ENCODE data around the gene KCNK6. TPM values are rescaled to one million over a fixed set of nuclear protein-coding genes. Genes with fewer than 3 reads are reported as not detected.
A peak's percentile ranks its signal among the peaks of the same experiment; 100 is the strongest.

KCNK6 gene
- total RNA-seq, 1 donor from 2014 or later: 2.8 TPM

- DNase-seq: no peak
Observed at GRCh38 chr19:38298821-38299680, 20.6 kb upstream of the KCNK6 start.

DNA sequence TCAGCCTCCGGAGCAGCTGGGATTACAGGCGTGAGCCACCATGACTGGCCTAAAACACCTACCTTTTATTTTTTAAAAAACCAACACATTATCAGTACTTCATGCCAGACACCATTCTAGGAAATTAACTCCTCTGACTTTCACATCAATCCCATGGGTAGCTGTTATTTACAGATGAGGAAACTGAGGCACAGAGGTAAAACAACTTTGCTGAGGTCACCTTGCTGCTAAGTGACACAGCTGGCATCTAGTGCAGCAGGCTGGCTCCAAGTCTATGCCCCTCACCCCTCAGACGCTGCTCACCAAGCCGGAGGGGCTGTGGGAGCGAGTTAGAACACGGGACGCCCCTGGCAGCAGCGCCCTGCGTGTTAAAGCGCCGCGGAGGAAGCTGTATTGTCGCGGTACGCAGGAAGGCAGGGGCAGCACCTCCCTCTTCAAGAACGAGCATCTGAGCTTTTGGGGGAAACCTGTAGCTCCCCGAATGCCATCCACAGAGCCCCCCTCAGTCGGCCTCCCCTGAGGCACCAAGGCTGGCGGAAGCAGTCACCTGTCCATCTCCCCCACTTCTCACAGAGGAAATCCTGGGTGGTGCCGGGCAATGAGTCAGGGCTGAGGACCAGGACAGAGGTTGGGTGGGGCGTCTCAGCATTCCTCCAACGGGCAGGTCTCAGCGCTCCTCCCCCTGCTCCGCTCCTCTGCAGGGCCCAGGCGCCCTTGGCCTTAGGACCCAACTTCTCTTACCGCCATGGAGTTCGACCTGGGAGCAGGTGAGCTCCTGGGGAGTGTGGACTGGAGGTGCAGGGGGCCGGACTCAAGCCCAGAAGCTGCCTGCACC lies 15.9 kb upstream of the KCNK6 start, which contains the start of gene C19orf33:
Gene C19orf33 (plus strand): TSS at position 735 of the 835 bp plus-strand sequence. CDS start 11 bp downstream, at position 746.
- no peak for DNase-seq

GRCh38 chr19:38304352-38304865 lies 15.2 kb upstream of the KCNK6 start:
- DNase-seq: no peak

DNA sequence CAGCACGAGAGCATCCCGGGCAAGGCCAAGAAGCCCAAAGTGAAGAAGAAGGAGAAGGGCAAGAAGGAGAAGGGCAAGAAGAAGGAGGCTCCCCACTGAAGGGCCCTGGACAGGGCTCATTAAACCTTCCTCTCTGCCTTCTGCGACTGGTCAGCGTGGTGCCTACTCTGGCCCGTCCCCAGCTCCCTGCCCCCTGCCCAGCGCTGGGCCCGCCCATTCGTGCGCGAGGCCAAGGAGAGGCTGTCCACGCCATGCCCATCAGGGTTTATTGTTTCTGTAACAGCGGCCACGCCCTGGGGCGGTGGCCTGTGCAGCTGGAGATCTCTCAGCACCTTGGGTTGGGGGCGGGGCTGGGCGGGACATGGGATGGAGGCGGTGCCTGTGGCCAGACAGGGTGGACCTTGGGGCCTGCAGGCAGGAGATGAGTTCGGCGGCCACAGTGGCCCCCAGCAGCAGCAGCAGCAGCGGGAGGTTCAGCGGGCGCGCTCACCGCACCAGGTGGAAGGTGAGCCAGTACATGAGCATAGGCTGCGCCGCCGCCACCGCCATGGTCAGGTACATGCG lies 14.7 kb upstream of the KCNK6 start:
- DNase-seq: peak; percentile 77

DNA sequence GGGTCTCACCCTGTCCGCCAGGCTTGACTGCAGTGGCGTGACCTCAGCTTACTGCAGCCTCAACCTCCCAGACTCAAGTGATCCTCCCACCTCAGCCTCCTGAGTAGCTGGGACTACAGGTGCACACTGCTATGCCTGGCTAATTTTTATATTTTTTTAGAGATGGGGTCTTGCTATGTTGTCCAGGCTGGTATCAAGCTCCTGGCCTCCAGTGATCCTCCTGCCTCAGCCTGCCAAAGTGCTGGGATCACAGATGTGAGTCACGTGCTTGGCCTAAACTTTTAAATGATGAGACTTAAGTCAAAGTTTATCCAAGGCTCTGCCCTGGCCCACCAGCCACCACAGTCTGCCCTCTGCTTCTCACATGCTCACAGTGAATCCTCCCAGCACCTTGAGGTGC lies 13.4 kb upstream of the KCNK6 start:
- no peak for DNase-seq

GRCh38 chr19:38307076-38307475 lies 12.6 kb upstream of the KCNK6 start:
- no peak for DNase-seq

DNA sequence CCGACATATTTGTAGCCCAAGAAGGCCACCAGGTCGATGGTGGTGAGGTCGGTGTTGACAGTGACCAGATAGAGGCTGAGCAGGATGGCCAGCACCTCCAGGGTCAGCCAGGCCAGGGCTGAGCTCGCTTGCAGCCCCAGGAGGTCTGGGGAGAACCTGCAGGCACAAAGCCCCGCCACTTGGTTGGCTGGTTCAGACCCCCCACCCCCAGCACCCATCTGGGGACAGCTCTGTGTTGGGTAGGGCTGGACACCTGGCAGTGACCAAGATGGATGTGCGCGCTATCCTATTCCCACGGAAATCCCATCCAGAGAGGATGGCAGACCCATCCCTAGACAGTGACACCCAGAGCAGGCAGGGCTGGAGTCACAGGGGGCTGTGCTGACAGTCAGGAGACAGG lies 12.0 kb upstream of the KCNK6 start:
- DNase-seq: no peak

GRCh38 chr19:38308006-38308766 lies 11.5 kb upstream of the KCNK6 start:
- DNase-seq: no peak

DNA sequence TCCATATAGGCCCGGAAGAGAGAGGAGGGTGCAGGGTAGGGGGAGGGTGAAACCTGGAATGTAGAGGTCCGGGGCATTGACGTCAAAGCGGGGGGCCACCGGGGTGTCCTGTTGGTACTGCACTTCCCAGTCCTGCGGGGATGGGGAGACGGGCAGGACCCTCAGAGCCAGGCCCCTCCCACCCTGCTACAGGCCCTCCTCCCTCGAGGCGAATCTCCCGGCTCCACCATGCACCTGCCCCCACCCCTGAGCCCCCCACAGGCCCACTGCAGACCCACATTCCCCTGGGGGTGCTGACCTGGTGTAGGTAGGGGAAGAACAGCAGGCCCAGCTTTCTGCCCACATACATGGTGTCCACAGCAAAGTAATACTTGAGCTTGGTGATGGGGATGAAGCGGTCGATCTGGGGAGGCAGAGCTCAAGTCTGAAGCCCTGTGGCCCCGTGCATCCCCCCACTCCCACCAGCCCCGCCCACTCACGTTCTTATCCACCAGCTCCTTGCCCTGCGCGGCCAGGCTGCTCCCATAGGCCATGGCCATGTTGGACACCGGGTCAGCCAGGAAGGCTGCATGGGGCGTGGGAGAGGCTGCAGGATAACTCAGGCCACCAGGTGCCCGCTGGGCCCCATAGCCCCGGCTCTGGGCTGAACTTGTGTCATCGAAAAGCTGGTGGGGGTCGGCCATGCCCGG lies 10.6 kb upstream of the KCNK6 start:
- DNase-seq: no peak

DNA sequence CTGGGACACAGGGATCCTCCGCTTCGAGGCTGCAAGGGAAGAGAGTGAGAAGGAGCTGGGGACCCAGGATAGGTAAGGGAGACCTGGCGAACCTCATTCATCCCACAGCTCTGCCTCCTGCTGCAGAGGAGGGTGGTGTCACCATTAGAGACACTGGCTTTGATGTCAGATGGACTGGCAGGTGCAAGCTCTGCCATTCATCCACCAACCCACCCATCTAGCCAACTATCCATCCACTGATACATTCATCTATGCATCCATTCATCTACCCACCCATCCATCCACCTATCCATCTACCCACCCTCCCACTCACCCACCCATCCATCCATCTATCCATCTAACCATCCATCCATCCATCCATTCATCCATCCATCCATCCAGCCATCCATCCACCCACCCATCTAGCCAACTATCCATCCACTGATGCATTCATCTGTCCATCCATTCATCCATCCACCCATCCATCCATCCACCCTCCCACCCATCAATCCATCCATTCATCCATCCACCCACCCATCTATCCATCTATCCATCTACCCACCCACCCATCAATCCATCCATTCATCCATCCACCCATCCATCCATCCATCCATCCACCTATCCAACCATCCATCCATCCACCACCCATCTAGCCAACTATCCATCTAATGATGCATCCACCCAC lies 9.9 kb upstream of the KCNK6 start:
- no peak for DNase-seq

GRCh38 chr19:38310279-38310670 lies 9.4 kb upstream of the KCNK6 start:
- DNase-seq: no peak

DNA sequence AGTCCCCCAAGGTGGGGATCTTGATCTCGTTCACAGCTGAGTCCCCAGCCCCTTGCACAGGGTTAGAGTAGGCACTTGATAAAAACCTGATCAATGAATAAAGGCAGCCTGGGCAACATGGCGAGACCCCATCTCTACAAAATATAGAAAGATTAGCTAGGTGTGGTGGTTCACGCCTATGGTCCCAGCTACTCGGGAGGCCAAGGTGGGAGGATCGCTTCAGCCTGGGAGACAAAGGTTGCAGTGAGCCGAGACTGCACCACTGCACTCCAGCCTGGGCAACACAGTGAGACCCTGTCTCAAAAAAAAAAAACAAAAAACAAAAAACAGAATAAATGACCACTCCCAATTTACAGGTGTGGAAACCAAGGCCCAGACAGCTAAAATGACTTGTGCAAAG lies 8.7 kb upstream of the KCNK6 start:
- no peak for DNase-seq

DNA sequence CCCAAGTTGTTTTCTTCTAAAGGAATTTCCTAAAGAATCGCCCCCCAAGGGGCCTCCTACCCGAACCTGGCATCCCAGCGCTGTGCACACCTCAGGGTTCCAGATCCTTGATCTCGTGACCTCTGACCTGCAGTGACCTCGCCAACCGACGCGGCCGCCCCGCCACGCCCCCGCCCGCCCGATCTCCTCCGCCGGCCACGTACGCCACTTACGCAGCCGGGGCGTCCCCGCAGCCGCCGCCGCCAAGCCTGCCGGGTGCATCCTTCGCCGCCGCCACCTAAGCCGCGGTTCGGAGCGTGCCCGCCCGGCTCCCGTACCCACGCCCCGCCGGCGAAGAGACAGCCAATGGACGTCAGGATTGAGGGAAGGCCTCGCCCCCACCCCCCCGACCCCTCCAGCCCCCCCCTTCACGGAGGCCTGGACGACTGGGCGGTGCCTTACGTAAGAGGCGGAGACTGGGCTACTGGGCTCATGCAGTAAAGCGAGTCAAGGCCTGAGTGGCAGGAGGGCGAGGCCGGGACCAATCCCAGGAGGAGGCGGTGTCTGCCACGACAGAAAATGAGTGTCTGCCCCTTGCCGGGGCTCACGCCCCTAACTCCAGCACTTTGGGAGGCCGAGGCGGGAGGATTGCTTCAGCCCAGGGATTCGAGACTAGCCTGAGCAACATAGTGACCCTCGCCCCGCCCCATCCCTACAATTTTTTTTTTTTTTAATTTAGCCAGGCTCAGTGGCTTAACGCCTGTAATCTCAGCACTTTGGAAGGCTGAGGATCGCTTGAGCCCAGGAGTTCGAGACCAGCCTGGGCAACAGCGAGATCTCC lies 3.8 kb upstream of the KCNK6 start, which contains the start of gene YIF1B:
Gene YIF1B (minus strand): TSS at position 291 of the 820 bp plus-strand sequence. CDS start 30 bp downstream, at position 261.
- peak; percentile 98 for DNase-seq

GRCh38 chr19:38316477-38317067 lies 3.1 kb upstream of the KCNK6 start:
- DNase-seq: no peak

DNA sequence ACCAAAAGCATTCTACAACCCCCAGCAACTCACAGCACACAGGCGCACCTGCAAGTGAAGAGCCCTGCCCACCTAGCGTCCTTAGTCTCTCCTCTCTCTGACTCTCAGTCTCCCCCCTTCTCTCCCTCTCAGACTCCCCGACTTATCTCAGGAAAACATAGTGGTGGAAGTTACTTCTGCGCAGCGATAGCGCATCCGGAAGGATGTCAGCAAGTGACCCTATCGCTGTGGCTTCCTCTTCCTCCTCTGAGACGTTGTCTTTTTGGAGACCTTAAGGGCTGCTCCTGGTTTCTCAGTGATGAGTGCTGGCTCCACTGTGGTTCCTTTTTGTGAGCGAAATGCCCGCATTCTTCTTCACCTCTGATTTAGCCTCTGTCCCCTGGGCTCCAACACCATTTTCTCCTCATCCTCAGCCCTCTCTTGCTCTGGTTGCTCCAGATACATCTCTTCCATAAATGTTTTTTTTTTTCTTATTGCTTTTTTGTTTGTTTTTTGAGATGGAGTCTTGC lies 2.5 kb upstream of the KCNK6 start:
- DNase-seq: no peak

DNA sequence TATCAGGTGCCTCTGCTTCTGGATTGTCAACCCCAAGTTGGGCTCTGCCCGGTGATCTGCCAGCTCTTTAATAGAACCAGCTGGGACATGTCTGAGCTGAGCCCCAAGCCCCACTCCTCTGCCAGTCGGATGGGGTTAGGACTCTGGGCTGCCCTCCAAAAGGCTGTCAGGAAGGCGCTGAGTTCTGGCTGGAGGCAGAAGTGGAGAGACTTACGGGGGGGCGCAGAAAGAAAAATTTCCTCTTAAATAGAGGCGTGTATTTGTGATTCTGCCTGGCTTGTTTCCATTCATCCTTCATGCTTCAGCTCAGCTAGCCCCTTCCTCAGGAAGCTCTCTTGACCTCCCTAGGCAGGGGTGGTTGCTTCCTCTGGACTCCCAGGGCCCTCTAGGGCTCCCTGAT lies 985 bp upstream of the KCNK6 start:
- peak; percentile 66 for DNase-seq

DNA sequence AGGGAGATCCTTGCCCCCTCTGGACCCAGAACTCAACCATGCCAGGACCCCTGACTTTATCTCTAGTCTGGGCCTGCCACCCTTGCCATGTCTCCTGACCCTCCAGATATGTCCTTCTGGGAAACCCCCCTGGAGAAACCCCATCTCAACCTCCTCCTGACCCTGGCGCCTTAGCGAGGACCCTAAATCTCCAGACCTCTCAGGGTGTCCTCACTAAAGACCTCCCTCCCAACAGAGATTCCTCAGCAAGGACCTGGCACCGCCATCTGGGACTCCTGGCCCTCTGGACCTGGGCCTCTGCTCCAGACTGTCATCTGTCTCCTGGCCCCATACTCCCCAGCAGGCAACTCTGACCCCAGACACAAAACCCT lies 1.3 kb downstream of the KCNK6 start:
- DNase-seq: no peak

- no peak for DNase-seq
Observed at GRCh38 chr19:38321646-38322196, 2.1 kb downstream of the KCNK6 start.

DNA sequence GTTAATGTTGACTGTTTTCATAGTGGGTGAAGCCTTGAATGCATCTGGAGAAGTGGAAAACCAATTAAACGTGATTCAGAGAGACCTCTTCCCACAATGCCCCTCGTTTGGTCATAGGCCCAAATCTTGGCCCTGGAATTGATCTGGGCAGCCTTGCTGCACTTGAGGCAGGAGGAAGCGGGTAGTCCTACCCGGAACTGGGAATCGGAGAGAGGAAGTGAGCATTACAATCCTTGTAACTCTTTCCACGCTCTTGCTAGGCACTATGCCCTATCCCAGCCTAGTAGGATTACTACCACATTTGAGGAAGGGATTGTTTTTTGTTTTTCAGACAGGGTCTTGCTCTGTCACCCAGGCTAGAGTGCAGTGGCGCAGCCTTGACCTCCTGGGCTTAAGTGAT lies 3.6 kb downstream of the KCNK6 start:
- DNase-seq: no peak

Data from tongue (tissue), 2 donors.